HepG2 (cell line): ENCODE data around the gene NAB2. TPM values are rescaled to one million over a fixed set of nuclear protein-coding genes. Genes with fewer than 3 reads are reported as not detected.

Experiments
- ATF4 ChIP-seq, 2 experiments: fragments of 450-650 bp in 1 of 2; sonication (generic) in 1 of 2; formaldehyde crosslinking; IDR thresholded peaks; 2 replicates each; pipeline versions ENCODE4 v1.5.0 to v1.8.0; 2020 to 2022; ENCODE audit warnings: mild to moderate bottlenecking in 1 of 2, missing genetic modification reagents in 1 of 2
- BRCA1 ChIP-seq: sonication (generic); formaldehyde crosslinking; IDR thresholded peaks from 2 replicates; pipeline ENCODE4 v1.4.0; 2020; ENCODE audit warnings: missing genetic modification reagents
- CBX2 ChIP-seq, 2 experiments: fragments of 200-600 bp in 1 of 2; sonication (generic); formaldehyde crosslinking in 1 of 2; IDR thresholded peaks; 2 replicates each; pipeline versions ENCODE4 v1.7.0 to v1.8.1; 2018 to 2022; ENCODE audit warnings: low read depth in 2 of 2, low read length in 1 of 2, mild to moderate bottlenecking in 1 of 2, missing genetic modification reagents in 1 of 2
- E2F1 ChIP-seq: sonication (generic); formaldehyde crosslinking; IDR thresholded peaks from 2 replicates; pipeline ENCODE4 v1.5.0; 2020; ENCODE audit warnings: missing genetic modification reagents
- GRHL1 ChIP-seq: sonication (generic); formaldehyde crosslinking; conservative IDR thresholded peaks from 2 replicates; pipeline ENCODE4 v1.8.0; 2022; ENCODE audit warnings: missing genetic modification reagents
- KLF9 ChIP-seq: IDR thresholded peaks from 2 replicates; pipeline ENCODE4 v1.6.1; 2016; ENCODE audit warnings: low read depth
- PATZ1 ChIP-seq: sonication (generic); formaldehyde crosslinking; IDR thresholded peaks from 2 replicates; pipeline ENCODE4 v1.4.0; 2020; ENCODE audit warnings: missing genetic modification reagents
- SKIL ChIP-seq: sonication (generic); formaldehyde crosslinking; IDR thresholded peaks from 2 replicates; pipeline ENCODE4 v1.8.0; 2022; ENCODE audit warnings: missing genetic modification reagents, mild to moderate bottlenecking, moderate library complexity, borderline replicate concordance
- SNAI1 ChIP-seq: sonication (generic); formaldehyde crosslinking; IDR thresholded peaks from 2 replicates; pipeline ENCODE4 v1.5.0; 2020; ENCODE audit warnings: mild to moderate bottlenecking, missing genetic modification reagents, borderline replicate concordance
- ZEB1 ChIP-seq: IDR thresholded peaks from 2 replicates; pipeline ENCODE4 v1.6.1; 2012; ENCODE audit warnings: mild to moderate bottlenecking, low read depth, inconsistent platforms; ENCODE audit not compliant: insufficient replicate concordance
- ZNF143 ChIP-seq: sonication (generic); formaldehyde crosslinking; IDR thresholded peaks from 2 replicates; pipeline ENCODE4 v1.4.0; 2020; ENCODE audit warnings: missing genetic modification reagents
- ZNF18 ChIP-seq: sonication (generic); formaldehyde crosslinking; IDR thresholded peaks from 2 replicates; pipeline ENCODE4 v1.8.0; 2022; ENCODE audit warnings: mild to moderate bottlenecking, missing genetic modification reagents; ENCODE audit not compliant: insufficient replicate concordance
- ZNF207 ChIP-seq: fragments of 450-650 bp; IDR thresholded peaks from 2 replicates; pipeline ENCODE4 v1.6.1; 2016; ENCODE audit warnings: antibody characterized with exemption, borderline replicate concordance
- ZNF572 ChIP-seq: sonication (generic); formaldehyde crosslinking; IDR thresholded peaks from 2 replicates; pipeline ENCODE4 v1.5.1; 2020; ENCODE audit warnings: mild to moderate bottlenecking, missing genetic modification reagents
- ZNF782 ChIP-seq: sonication (generic); formaldehyde crosslinking; IDR thresholded peaks from 2 replicates; pipeline ENCODE4 v1.4.0; 2020; ENCODE audit warnings: missing genetic modification reagents, mild to moderate bottlenecking, borderline replicate concordance
- ZUFSP ChIP-seq: sonication (generic); formaldehyde crosslinking; IDR thresholded peaks from 2 replicates; pipeline ENCODE4 v1.9.0; 2021; ENCODE audit warnings: missing genetic modification reagents, mild to moderate bottlenecking, borderline replicate concordance
- polyA plus RNA-seq, 8 experiments: library from polyadenylated mRNA; depleted of rRNA in 3 of 8; stranded (reverse) in 7 of 8; unstranded in 1 of 8; fragments of >200 nt; fragmentation: Illumina TruSeq in 4 of 8; extraction: Trizol in 4 of 8; gene quantifications; 2 replicates each; pipeline versions ENCODE4 v1.2.1 to v1.2.3, GENCODE V29; 2011 to 2016; ENCODE audit warnings: low read depth in 4 of 8, missing spikeins in 1 of 8, mixed read lengths in 1 of 8; ENCODE audit not compliant: insufficient read depth in 1 of 8
- total RNA-seq, 5 experiments: library from RNA; depleted of rRNA; stranded (reverse); fragments of >200 nt; fragmentation: Illumina TruSeq; extraction: Trizol; gene quantifications; 2 replicates each; pipeline ENCODE4 v1.2.3, GENCODE V29; 2016; ENCODE audit warnings: low read depth in 1 of 5

NAB2 gene
- total and polyA plus RNA-seq, 2 of the 13 experiments (the other 11 are each of a cell fraction or from before 2014, with no cell fraction given) = 11.7 to 12.9 TPM

- TF ChIP-seq GRHL1 (CRISPR knock-in tag) (no peak), ZEB1 (no peak), ZUFSP (CRISPR knock-in tag) (no peak), ZNF207 (no peak), PATZ1 (CRISPR knock-in tag) (peak; percentile 56), CBX2 (IDR thresholded peaks at IDR 0.05; ENCODE audit: low read depth, low read length) (no peak), CBX2 (CRISPR knock-in tag; IDR thresholded peaks at IDR 0.05; ENCODE audit: low read depth) (no peak), E2F1 (no peak), KLF9 (no peak), ZNF782 (CRISPR knock-in tag) (no peak), ZNF572 (CRISPR knock-in tag) (no peak), ZNF143 (no peak), ATF4 (CRISPR knock-in tag; IDR thresholded peaks at IDR 0.05) (no peak), SNAI1 (CRISPR knock-in tag) (no peak), SKIL (CRISPR knock-in tag) (no peak), ZNF18 (CRISPR knock-in tag) (no peak), BRCA1 (no peak)
Measured at GRCh38 chr12:57086493-57087009, 2.4 kb upstream of the NAB2 start (continued).
